Heart left ventricle (tissue), 13 donors: ENCODE data around the gene SH3TC1.

Experiments
- CTCF ChIP-seq, 12 donors: fragments of 200-600 bp; sonication (generic) in 4 of 12; IDR thresholded peaks; one replicate each; pipeline versions ENCODE4 v1.5.0 to v1.8.0; 2018 to 2022; ENCODE audit warnings: antibody characterized with exemption in 12 of 12, mild to moderate bottlenecking in 5 of 12
- POLR2A ChIP-seq, 2 donors: fragments of 450-650 bp; IDR thresholded peaks; one replicate each; pipeline ENCODE4 v1.6.1; 2017; ENCODE audit warnings: antibody characterized with exemption in 2 of 2, mild to moderate bottlenecking in 2 of 2, moderate library complexity in 2 of 2
- donor health status: ischemic (EF 13 %, LVEDD 7.1; RV severe dilation, severe dysfunction).
- donor health status: DM: no; HTN: yes; CAD: no.
- donor health status: DM: no; HTN: no; CAD: no.
- donor health status: ischemic (EF 25% LVEDD 6.9; RV normal size, moderate dysfunction).
- donor health status: ischemic (EF 25% LVEDD 5.7; RV mildly dilated, moderate dysfunction).
- donor health status: ischemic (EF 35%, LVEDD 5.7; RV mildly dilated, moderate dysfunction).
- donor health status: nonischemic (EF 11% LVEDD 7.7; RV severe dilation, severe dysfunction).
- donor health status: DM: yes; HTN: yes; CAD: no.
- donor health status: PGD.
- donor health status: ischemic (EF 29% LVEDD 5.4; RV normal size, mild dysfunction).
- donor health status: nonischemic (EF 23%, LVEDD 6.1; RV moderate dilation, normal function).

- TF ChIP-seq CTCF (IDR thresholded peaks at IDR 0.05): no peak
- TF ChIP-seq POLR2A (IDR thresholded peaks at IDR 0.05): no peak
Observed at GRCh38 chr4:8155048-8155447, 44.0 kb upstream of the SH3TC1 start.
